ENCODE results near the gene TBXAS1.
A peak's percentile ranks its signal among the peaks of the same experiment; 100 is the strongest.
"Not testable (repeated sequence)": the region's sequence is repeated elsewhere in the genome, so short reads cannot be mapped to it uniquely, and the experiment has no call there.

Gene TBXAS1

DNA sequence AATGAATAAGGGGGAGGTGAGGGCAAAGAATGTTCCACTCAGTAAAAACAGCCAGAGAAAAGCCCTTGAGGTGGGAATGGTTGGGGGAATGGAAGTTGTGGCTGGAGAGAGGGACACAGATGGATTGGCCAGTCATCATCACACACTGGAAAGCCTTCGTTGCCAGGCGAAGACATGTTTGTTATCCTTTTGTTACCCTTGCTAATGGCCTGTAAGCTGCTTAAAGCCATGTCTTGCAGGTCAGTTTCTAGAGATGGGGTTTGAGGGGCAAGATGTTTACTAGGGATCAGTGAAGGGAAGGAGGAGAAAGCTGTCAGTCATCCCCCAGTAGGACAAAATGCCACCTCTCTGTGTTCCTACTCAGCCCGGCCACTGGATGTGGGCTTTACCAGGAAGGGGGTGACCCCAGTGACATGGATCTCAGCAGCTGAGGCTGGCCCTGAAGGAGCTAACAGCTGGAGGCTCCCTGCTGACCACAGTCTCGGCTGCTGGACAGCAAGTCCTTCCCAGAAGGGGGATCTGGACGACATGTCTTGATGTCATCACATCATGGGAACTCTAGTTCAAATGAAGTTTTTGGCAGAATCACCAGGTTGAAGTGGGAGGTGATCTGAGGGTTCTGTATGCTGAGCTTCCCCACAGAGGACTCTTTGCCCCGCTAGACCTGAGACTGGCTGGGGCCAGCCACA lies 66.2 kb downstream of the TBXAS1 start:
- no peak for DNase-seq

DNA sequence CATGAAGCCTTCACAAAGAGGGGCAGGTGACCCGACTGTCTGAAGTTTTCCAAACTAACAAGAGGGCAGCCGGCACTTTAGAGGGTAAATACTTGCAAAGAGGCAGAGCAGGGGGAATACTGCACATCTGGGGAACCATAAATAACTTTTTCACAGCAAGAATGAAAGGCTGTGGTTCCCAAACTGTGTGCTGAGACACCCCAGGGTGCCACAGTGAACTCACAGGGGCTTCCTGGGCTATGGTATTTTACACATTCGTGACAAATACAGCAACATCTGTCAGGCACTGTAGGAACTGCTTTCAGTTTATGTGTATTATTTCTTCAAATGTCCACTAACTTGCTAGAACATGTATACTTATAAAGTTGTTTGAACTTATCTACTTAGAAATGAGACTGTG lies 67.2 kb downstream of the TBXAS1 start:
- DNase-seq, result no peak

DNA sequence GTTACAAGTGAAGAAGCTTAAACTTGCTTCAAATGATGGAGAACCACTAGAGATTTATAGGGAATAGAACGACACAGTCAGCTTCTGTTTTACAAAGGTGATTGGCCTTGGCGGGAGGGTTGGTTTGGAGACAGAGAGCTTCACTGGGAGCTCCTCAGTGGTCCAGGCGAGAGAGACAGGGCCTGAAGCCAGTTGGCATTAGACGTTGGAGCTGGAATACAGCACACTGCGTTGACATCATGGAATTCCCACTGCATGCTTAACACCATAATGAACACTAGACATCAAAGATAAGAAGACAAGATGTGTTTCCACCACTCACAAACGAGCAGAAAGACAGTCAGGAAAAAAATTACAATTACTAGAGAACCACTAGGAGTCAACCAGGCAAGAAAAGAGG lies 67.8 kb downstream of the TBXAS1 start:
- no peak for DNase-seq

DNA sequence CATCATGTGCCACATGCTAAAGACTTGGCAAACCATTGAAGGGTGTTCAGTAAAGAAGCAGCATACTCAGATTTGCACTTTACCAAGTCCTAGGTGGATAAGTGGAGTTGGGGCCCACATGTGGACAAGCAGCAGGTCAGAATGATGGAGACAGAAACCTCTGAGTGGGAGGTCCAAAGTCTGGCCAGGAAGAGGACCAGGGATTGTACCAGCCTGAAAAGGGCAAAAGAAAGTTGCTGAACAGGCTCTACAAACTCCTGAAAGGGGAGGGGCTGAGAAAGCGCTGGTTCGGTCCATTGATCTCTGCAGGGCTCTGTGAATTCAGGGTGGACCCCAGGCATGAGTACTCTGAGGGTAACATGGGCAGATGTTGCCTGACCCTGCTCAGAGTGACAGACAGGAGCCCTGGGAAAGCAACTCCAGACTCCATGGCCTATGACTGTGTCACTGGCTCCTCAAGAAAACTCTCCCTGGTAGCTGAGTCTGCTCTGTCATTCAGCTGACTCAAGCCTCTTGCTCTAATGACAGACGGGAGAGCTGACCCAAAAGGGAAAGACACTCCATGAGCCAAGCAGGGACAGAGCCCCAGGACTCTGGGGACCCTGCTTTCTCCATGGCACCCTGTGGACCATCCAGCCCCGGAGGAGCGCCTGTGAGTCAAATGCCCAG lies 68.5 kb downstream of the TBXAS1 start:
- no peak for DNase-seq

DNA sequence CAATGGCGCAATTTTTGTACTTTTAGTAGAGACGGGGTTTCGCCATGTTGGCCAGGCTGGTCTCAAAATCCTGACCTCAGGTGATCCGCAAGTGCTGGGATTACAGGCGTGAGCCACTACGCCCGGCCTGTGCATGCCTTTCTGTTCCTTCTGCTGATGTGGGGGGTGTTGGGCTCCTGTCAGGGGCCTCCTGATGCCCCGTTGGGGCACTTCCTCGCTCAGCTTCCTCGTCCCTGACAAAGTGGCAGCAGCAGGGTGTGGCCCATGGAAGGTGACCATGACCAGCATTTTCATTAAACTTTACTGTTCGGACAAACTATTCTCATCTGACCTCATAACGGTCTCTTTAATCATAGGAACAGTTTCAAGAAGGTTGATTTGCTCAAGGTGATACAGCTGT lies 69.4 kb downstream of the TBXAS1 start:
- DNase-seq, result no peak

DNA sequence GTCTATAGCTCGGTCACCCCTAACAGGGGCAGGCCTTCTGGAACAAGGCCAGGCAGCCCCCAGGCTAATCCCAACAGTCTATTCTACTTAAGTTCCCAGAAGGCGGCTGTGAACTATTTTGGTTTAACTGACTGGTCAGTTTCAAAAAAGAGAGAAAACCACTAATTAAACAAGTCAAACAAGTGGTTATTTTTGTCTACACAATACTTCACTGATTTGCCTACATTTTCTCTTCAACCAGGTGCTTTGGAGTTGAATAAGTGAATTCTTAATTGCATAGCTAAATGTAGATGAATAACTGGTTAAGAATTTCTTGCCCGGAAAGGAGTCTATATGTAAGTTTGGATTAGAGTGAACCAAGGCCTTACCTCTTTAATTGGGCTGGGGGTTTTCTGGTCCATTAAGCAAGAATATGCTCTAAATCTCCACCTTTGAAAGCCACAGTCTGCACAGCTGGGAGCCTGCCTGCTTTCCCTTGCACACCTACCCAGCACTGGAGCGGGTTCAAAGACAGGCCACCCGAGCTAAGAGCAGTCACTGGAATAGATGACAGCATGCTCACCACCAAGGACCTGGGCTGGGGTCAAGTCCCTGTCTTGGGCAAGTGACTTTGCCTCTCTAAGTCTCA lies 70.4 kb downstream of the TBXAS1 start:
- no peak for DNase-seq

DNA sequence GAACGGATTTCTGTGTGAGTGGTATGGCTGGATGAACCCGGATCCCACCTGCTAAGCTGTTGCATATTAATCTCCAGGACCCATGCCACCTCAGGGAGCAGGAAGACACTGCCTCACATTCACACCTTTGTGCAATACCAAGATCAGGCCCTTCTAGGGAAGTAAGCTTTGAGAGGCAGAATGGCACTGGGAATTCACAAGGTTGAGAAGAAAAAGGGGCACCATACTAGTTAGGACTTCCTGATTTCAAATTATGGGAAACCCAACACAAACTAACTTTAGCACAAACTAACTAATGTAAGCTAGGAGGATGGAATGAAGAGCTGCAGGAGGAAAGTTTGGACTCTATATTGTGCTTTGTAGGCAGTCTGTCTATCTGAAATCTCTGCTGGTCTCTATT lies 71.3 kb downstream of the TBXAS1 start:
- no peak for DNase-seq

DNA sequence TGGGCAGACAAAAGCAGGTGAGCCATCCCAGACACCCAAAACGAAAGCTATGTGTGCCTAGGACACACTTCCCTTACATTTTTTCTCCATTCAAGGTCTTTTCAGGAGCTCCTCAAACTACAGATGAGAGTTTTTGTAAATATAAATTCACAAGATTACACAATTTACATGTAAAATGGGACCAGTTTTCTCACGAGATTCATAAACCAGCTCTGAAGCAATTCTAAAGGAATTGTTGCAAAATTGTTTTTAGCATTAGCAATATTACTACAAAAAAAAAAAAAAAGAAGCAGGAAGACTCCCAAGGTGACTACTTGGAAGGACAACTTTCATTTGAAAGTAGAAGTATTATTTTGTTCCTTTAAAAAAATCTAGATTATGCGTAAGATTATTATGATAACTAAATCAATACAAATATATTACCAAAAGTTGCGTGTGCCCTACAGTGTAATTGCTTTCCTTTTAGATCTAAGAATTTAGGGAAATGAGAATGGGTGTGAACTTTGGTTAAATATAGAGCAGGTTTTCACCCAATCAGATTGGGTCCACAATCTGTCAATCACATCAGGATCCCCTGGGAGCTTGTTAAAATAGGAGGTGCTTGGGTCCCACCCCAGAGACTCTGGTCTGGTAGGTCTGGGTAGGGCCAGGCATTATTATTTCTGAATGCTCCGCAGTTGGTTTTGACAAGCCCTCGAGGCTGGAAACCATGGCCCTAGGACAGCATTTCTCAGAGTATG lies 72.2 kb downstream of the TBXAS1 start:
- DNase-seq, result no peak

DNA sequence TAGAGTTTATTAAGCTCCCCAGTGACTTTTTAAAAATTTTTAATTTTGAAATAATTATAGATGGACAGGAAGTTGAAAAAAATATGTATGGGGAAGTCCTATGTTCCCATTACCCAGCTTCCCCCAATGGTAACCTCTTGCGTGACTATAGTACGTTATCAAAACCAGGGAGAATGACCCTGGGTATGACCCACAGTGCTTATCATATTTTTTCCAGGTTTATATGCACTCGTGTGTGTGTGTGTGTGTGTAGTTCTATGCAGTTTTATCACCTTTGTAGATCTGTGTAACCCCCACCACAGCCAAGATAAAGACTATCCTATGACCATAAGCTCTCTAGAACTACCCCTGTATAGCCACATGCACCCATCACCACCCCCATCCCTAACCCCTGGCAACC lies 72.8 kb downstream of the TBXAS1 start:
- DNase-seq, result no peak

DNA sequence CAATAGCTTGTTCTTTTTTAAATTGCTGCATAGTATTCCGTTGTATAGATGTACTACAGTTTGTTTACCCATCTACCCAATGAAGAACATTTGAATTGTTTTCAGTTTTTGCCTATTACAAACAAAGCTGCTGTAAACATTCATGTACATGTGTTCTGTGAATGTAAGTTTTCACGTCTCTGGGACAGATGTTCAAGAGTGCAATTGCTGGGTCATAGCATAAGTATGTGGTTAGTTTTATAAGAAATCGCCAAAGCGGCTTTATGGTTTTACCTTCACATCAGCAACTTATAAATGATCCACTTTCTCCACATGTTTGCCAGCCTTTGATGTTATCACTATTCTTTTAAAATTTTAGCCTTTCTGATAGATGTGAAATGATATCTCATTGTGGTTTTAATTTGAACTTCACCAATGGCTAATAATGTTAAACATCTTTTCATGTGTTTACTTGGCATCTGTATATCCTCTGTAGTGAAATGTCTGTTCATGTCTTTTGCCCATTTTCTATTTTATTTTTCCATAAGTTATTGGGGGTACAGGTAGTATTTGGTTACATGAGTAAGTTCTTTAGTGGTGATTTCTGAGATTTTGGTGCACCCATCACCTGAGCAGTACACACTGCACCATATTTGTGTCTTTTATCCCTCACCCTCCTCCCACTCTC lies 73.5 kb downstream of the TBXAS1 start:
- no peak for DNase-seq

DNA sequence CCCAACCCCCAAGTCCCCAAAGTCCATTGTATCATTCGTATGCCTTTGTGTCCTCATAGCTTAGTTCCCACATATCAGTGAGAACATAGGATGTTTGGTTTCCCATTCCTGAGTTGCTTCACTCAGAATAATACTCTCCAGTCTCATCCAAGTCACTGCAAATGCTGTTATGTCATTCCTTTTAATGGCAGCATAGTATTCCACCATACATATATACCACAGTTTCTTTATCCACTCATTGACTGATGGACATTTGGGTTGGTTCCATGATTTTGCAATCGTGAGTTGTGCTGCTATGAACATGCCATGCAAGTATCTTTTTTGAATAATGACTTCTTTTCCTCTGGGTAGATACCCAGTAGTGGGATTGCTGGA lies 74.0 kb downstream of the TBXAS1 start:
- DNase-seq, result not testable (repeated sequence)

DNA sequence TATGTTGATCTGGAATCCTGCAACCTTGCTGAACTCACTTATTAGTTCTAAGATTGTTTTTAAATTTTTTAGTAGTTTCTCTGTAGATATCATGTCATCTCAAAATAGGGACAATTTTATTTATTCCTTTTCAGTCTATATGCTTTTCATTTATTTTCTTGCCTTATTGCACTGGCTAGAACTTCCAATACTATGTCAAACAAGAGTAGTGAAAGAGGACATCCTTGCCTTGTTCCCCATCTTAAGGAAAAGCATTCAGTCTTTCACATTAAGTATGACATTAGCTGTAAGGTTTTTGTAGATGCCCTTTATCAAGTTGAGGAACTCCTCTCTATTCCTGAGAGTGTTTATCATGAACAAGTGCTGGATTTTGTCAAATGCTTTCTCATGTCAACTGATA lies 77.8 kb downstream of the TBXAS1 start:
- no peak for DNase-seq

DNA sequence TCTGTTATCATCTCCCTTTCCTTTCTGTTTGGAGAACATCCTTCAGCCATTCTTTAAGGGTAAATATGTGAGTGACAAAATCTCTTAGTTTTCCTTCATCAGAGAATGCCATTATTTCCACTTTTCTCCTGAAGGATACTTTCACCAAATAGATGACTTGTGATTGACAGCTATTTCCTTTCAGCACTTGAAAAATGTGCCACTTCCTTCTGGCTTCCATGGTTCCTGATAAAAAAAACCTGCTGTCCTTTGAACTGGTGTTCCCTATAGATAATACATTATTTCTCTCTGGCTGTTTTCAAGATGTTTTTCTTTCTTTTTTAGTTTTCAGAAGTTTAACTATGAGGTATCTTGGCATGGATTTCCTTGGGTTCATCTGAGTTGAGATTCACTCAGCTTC lies 79.7 kb downstream of the TBXAS1 start:
- no peak for DNase-seq

DNA sequence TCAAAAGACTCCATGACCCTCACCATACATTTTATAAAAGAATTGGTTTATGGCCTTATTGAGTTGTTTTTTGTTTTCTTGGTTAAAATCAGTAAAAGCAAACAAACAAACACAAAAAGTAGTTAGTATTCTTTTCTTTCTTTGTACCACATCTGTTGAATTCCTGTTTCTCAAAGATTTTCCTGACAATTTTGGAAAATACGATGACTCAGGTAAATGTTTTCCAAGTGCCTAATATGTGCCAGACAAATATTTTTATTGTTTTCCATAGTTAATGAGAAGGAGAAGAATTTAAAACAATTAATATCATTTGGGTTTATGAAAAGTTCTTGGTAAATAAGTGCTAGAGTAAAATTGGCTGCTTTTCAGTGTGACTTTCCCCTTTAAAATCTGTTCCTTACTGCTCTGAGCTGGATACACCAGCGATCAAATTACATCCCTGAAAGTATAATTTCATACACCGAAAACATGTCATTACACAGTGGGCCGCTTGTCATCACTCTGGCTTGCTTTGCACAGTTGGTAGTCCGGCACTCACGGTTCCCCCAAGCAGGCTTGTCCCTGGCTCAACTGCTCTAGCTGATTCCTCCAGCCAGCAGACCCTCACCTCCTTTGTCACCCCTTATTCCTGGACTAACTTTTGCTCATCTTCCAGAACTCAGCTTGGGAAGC lies 80.5 kb downstream of the TBXAS1 start:
- no peak for DNase-seq

DNA sequence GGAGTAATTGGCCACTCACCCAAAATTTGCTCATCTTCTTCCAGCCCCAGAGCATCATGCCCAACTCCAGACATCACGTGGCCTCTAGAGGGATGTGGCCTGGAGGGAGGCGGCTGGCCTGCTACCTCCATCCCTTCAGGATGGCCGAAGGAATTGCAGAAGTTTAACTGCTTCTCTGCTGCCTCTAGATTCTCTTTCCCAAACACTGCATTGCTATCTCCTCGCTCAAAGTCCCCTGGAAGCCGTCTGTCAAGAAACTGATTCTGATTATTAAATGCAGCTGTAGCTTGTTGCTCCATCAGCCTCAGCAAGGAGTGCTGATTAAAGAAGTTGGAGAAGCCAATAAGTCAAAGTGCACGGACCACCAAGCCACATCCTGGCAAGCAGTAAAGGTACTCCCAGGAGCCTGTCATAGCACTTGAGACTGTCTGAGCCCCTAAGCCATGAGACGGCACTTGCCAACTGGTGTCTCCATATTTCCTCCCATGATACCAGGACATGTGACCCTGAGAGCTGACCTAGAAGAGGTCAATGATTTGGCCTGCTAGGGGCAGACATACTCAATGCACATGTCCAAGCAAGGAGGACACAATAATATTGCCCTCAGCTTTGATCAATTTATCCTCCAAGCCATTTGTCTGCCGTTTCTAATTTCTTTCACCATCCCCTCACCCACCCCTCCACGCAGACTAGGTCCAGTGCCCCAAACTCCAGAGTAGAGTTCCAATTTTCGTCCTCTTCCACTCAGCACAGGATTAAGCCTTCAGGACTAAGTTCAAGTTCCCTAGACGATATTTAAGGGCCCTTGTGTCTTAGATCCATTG lies 84.2 kb downstream of the TBXAS1 start:
- DNase-seq, result no peak

DNA sequence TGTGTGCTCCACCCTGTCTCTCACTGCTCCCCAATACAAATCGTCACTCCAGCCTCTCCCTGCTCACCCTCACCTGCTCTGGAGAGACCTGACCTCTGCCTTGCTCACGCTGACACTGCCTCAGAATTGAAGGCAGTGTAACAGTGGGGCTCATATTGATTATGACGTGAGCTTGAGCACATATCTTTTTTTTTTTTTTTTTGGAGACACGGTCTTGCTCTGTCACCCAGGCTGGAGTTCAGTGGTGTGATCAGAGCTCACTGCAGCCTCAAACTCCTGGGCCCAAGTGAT lies 84.7 kb downstream of the TBXAS1 start:
- no peak for DNase-seq

DNA sequence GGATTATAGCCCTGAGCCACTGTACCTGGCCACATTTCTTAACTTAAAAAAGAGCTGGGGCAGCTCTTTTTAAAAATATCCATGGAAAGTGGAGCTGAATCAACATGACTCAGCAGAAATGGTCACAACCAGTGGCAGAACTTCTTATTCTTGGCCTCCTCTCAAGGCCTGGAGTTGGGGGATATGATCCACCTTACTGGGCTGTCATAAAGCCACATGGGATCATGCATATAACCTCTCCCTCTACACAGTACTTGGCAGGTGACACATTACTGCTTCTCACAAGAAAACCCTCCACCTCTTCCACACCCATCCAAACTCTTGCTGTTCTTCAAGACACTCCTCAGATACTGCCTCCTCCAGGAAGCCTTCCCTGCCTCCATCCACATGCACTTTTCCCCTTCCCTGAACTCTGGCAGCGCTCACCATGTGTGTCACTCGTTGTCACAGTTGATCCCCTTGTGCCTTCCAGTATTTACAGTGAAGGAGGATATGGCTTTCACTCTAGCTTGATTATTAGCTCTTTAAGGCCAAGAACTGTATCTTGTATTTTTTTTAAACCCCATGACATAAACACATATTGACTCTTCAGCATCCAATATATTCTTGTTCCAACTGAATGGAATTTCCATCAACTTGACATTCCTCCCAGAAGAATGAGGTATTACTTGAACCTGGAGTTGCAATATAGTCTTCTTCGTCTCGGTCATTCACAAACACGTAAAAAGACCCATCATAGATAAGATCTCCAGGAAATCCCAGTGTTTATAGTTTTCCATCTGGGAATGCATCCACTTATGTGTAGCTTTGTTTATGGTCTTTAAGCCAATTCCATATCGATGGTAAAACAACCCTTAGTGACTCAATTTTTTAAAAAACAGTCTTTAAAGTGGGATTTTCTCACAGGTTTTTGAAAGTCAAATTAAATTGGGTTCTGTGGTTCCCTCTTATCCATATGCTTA lies 85.5 kb downstream of the TBXAS1 start:
- DNase-seq, result no peak

DNA sequence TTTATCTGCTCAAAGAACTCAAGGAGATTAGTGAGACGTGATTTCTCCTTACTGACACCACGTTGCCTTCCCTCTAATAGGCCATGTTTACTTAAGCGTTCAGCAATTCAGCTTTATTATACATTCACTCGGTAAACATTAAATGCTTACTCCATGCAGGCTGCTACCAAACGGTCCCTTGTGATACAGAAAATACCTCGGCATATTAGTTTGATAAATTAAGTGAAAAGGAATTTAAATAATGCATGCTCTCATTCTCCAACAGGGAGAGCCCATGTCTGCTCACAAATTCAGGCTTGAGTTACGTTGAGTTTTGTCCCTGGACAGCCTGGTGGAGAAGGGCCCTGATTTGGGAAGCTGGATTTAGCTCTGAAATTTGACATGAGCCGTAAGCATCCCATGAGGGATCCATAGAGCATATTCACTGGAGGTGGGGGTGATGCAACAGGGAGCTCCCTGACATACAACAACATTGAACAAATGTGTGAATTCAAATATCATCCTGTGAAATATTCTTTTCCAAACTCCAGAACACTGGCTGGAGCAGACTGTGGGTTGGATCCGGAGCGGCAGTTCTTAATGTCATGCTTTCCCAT lies 86.3 kb downstream of the TBXAS1 start:
- DNase-seq, result no peak

DNA sequence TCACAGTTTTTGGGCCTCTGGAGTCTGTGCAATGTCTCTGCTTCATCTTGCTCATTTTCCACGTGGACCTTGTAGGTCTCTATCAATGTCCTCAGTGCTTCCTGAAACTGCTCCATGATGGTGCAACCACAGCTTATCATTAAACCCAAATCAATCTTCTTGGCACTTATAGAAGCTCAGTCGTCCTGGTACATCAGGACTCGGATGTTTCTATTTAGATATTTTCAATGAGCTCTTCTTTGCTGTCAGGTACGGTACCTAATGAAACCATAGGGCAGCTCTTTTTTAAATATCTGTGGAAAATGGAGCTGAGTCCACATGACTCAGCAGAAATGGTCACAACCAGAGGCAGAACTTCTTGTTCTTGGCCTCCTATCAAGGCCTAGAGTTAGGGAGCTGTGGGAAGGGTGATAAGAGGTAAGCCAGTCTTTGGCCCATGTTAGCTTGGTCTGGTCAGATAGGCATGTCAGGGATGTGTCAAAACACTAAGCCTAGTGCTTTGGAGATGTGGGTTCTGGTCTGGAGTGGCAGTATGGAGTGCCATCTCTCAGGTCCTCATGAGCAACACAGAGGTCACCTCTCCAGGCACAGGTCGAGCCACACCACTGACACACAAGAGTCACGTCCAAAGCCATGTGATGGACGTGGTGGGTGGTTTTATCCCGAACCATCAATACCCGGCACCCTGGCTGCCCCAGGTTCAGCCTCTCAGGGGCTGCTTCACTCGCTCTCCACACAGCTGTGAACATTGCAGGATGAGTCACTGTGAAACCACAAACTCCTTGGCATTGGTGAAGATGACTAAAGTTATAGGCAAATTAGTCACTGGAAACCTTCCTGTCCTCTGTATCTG lies 87.0 kb downstream of the TBXAS1 start:
- DNase-seq, result peak; percentile 67 to 73
